Bronchial epithelial cell (primary cell): Measurements from ENCODE around the gene NPTN. TPM values are rescaled to one million over a fixed set of nuclear protein-coding genes. Genes with fewer than 3 reads are reported as not detected.

Experiments
- DNase-seq: peaks from one replicate; pipeline ENCODE4 v3.0.0-alpha.2; 2010; ENCODE audit warnings: low read depth
- FAIRE-seq: peaks from 2 replicates; lab custom pipeline; 2011; peaks lifted over from hg19 to GRCh38; lab: Jason Lieb, UNC
- H3K27me3 ChIP-seq: 2 replicates; pipeline ENCODE4 v1.5.1; 2011; ENCODE audit warnings: low read length; ENCODE audit not compliant: control insufficient read depth, insufficient read depth
- H3K36me3 ChIP-seq: 2 replicates; pipeline ENCODE4 v1.5.1; 2011; ENCODE audit warnings: low read length; ENCODE audit not compliant: control insufficient read depth, insufficient read depth
- H3K4me3 ChIP-seq: 2 replicates; pipeline ENCODE4 v1.5.1; 2011; ENCODE audit warnings: mild to moderate bottlenecking, low read depth, low read length, control low read depth
- CTCF ChIP-seq: IDR thresholded peaks from 2 replicates; pipeline ENCODE4 v1.5.1; 2011; ENCODE audit warnings: mild to moderate bottlenecking, moderate library complexity, low read length, control low read depth, inconsistent platforms; ENCODE audit not compliant: insufficient read depth, severe bottlenecking
- total RNA-seq: library from RNA; depleted of rRNA; stranded (reverse); fragments of >200 nt; gene quantifications from 2 replicates; pipeline ENCODE4 v1.2.1, GENCODE V29; 2014

Gene NPTN
- total RNA-seq, 1 donor from 2014 or later: 62.1 TPM

GRCh38 chr15:73602446-73602843, 30.7 kb downstream of the NPTN start:
- FAIRE-seq (no peak), DNase-seq (peak; percentile 50)
- no peaks in the 10 kb centered on the region for H3K36me3 ChIP-seq
- H3K27me3 ChIP-seq: no peaks in the 10 kb centered on the region
- TF ChIP-seq CTCF: no peak
- no peak overlapping the region for H3K4me3 ChIP-seq

GRCh38 chr15:73601451-73602445, 31.4 kb downstream of the NPTN start:
- no peaks in the 10 kb centered on the region for H3K36me3 ChIP-seq
- FAIRE-seq: no peak
- H3K27me3 ChIP-seq: no peaks in the 10 kb centered on the region
- H3K4me3 ChIP-seq: no peak overlapping the region
- no peak for TF ChIP-seq CTCF
- peak; percentile 67 for DNase-seq

- no peak for DNase-seq
- Histone ChIP-seq H3K4me3 (no peak overlapping the region), H3K27me3 (no peaks in the 10 kb centered on the region), H3K36me3 (no peaks in the 10 kb centered on the region)
- TF ChIP-seq CTCF: no peak
- FAIRE-seq: no peak
These were observed 32.5 kb downstream of the NPTN start for GRCh38 chr15:73600413-73601335.

GRCh38 chr15:73599934-73600333, 33.3 kb downstream of the NPTN start:
- no peak for FAIRE-seq
- H3K4me3 ChIP-seq: no peak overlapping the region
- no peak for TF ChIP-seq CTCF
- H3K36me3 ChIP-seq: no peaks in the 10 kb centered on the region
- DNase-seq: peak; percentile 82
- H3K27me3 ChIP-seq: no peaks in the 10 kb centered on the region

GRCh38 chr15:73598530-73599160, 34.5 kb downstream of the NPTN start:
- no peak overlapping the region for H3K4me3 ChIP-seq
- DNase-seq: no peak
- H3K36me3 ChIP-seq: no peaks in the 10 kb centered on the region
- no peak for TF ChIP-seq CTCF
- no peaks in the 10 kb centered on the region for H3K27me3 ChIP-seq
- FAIRE-seq: no peak
